A549 (cell line): ENCODE measurements around the gene SMIM7. TPM values are rescaled to one million over a fixed set of nuclear protein-coding genes. Genes with fewer than 3 reads are reported as not detected.

ENCODE experiments used
- ATAC-seq, 2 experiments: fragments of 200-7000 bp in 1 of 2; fragments of >200 bp in 1 of 2; cut with Nextera tagmentation in 1 of 2; cut with Tn5 transposase in 1 of 2; 3 replicates each; pipeline versions ENCODE4 v1.8.0 to v1.9.1; 2018 to 2020; ENCODE audit warnings: mild to moderate bottlenecking in 1 of 2, moderate library complexity in 1 of 2
- CTCF ChIA-PET: fragments of 300-600 bp; sonication (Branson Sonifier 250); formaldehyde crosslinking; extraction: SDS; loops from one replicate; lab custom pipeline; 2021; ENCODE audit warnings: antibody characterized with exemption, inconsistent platforms; lab: Yijun Ruan, JAX
- POLR2A ChIA-PET: fragments of 350-600 bp; formaldehyde crosslinking; extraction: SDS; loops from one replicate; lab custom pipeline; 2021; ENCODE audit warnings: antibody characterized with exemption, inconsistent platforms; lab: Yijun Ruan, JAX
- DNase-seq, 2 experiments: peaks; one replicate each; pipeline versions ENCODE4 v3.0.0 to v3.0.0-alpha.2; 2011 to 2016; ENCODE audit warnings: low read depth in 1 of 2, low spot score in 1 of 2
- FAIRE-seq: peaks from 2 replicates; lab custom pipeline; 2011; peaks lifted over from hg19 to GRCh38; lab: Jason Lieb, UNC
- H3K27ac ChIP-seq, 2 experiments: fragments of >200 bp; sonication (Bioruptor Twin); formaldehyde crosslinking; 3 replicates each; pipeline ENCODE4 v1.5.1; 2016 to 2017
- H3K4me1 ChIP-seq: fragments of >200 bp; sonication (Bioruptor Twin); formaldehyde crosslinking; 3 replicates; pipeline ENCODE4 v1.6.1; 2016
- H3K4me2 ChIP-seq: fragments of >200 bp; sonication (Bioruptor Twin); formaldehyde crosslinking; 3 replicates; pipeline ENCODE4 v1.6.1; 2016
- H3K4me3 ChIP-seq: fragments of >200 bp; sonication (Bioruptor Twin); formaldehyde crosslinking; 3 replicates; pipeline ENCODE4 v1.5.1; 2016
- H3K9me3 ChIP-seq: fragments of >200 bp; sonication (Bioruptor Twin); formaldehyde crosslinking; 3 replicates; pipeline ENCODE4 v1.6.1; 2016
- GATA3 ChIP-seq: IDR thresholded peaks from 2 replicates; pipeline ENCODE4 v1.6.1; 2012; ENCODE audit warnings: borderline replicate concordance
- HOXB13 ChIP-seq: fragments of 250-450 bp; sonication (Bioruptor Pico); IDR thresholded peaks from 2 replicates; pipeline ENCODE4 v1.5.0; 2020; ENCODE audit warnings: low read depth, mild to moderate bottlenecking, moderate library complexity
- RARB ChIP-seq: fragments of 250-450 bp; sonication (Bioruptor Pico); IDR thresholded peaks from 2 replicates; pipeline ENCODE4 v1.8.0; 2021; ENCODE audit warnings: mild to moderate bottlenecking, moderate library complexity
- ZC3H11A ChIP-seq: fragments of 450-650 bp; IDR thresholded peaks from 2 replicates; pipeline ENCODE4 v1.6.1; 2014; ENCODE audit warnings: antibody characterized with exemption, mild to moderate bottlenecking
- WGBS: methylation state at CpG from one replicate; pipeline ENCODE4 v1.1.6; 2017; ENCODE audit errors: missing lambda C conversion rate; 5-methylcytosine and 5-hydroxymethylcytosine counted together
- polyA plus RNA-seq, 4 experiments: library from polyadenylated mRNA; depleted of rRNA in 3 of 4; stranded (reverse); fragments of >200 nt; fragmentation: RNase III in 1 of 4; extraction: RNeasy Plus Mini Kit Qiagen cat#74134 plus additional on column Dnase treatment in 1 of 4; gene quantifications; 2 replicates in 3 of 4; 3 replicates in 1 of 4; pipeline ENCODE4 v1.2.3, GENCODE V29; 2011 to 2017
- TF ChIP-seq, protein P1 (sequence below): IDR thresholded peaks from 2 replicates; pipeline ENCODE4 v1.6.1; 2012
- TF ChIP-seq, protein P2 (sequence below): fragments of 150-350 bp; IDR thresholded peaks from 2 replicates; pipeline ENCODE4 v1.6.1; 2014; ENCODE audit warnings: low read depth, mild to moderate bottlenecking, low read length

SMIM7 gene
- polyA plus RNA-seq, 2 of the 4 experiments (the other 2 are of a cell fraction): 74.7 to 98.8 TPM

DNA sequence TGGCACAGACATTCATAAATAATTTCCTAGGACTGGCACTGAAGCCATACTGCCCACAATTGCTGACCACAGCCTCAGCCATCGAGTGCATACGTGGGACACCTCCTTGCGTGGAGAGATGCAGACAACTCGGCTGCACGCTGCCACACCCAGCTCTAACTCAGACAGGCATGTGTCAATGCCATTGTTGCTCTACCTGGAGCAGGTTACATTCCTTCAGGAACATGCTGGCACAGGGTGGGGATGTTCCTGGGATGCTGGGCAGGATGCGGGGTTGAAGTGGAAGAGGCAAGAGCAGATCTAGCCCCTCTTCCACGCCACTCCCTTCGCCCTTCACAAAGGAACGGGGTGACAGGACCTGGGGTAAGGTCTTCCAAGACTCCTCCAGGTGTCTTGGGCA lies 63.5 kb downstream of the SMIM7 start:
- no peak overlapping the region for H3K4me3 ChIP-seq
- H3K4me1 ChIP-seq: 0 out of 3 replicates have a peak, but pooled peaks cover 6% of the 10 kb centered on the region
- TF ChIP-seq, protein P1, sequence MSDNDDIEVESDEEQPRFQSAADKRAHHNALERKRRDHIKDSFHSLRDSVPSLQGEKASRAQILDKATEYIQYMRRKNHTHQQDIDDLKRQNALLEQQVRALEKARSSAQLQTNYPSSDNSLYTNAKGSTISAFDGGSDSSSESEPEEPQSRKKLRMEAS: no peak
- TF ChIP-seq RARB (CRISPR knock-in tag): no peak
- TF ChIP-seq, protein P2, sequence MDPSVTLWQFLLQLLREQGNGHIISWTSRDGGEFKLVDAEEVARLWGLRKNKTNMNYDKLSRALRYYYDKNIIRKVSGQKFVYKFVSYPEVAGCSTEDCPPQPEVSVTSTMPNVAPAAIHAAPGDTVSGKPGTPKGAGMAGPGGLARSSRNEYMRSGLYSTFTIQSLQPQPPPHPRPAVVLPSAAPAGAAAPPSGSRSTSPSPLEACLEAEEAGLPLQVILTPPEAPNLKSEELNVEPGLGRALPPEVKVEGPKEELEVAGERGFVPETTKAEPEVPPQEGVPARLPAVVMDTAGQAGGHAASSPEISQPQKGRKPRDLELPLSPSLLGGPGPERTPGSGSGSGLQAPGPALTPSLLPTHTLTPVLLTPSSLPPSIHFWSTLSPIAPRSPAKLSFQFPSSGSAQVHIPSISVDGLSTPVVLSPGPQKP: no peak
- no peak for TF ChIP-seq HOXB13 (CRISPR knock-in tag)
- TF ChIP-seq ZC3H11A: no peak
- no peak for TF ChIP-seq GATA3
- CTCF ChIA-PET: no interaction called here
- POLR2A ChIA-PET: no interaction called here
- ATAC-seq (no peak), DNase-seq (no peak), FAIRE-seq (no peak)
- H3K9me3 ChIP-seq: no peaks in the 10 kb centered on the region
- WGBS: 96% methylated on average over 8 of the region's 9 CpGs
- no peak overlapping the region for H3K4me2 ChIP-seq
- no peak overlapping the region for H3K27ac ChIP-seq

Other genes starting within 250 kb of the SMIM7 start
- gene EPS15L1, start 188.2 kb downstream of the SMIM7 start, polyA plus RNA-seq (2011; rRNA removed): 10.7 and 12.8 TPM in 2 replicates
- gene EPS15L1, start 188.2 kb downstream of the SMIM7 start, polyA plus RNA-seq (2017; fragmentation: RNase III; extraction: RNeasy Plus Mini Kit Qiagen cat#74134 plus additional on column Dnase treatment): 10.0 to 11.2 TPM (median 10.5 TPM) in 3 replicates
- 0.10 and 0.11 TPM in 2 replicates for gene CALR3, start 164.0 kb downstream of the SMIM7 start, polyA plus RNA-seq (2011; rRNA removed)
- gene CALR3, start 164.0 kb downstream of the SMIM7 start, polyA plus RNA-seq (2017; fragmentation: RNase III; extraction: RNeasy Plus Mini Kit Qiagen cat#74134 plus additional on column Dnase treatment): not detected in 3 replicates
- 2.7 and 2.9 TPM in 2 replicates for gene C19orf44, start 163.8 kb downstream of the SMIM7 start, polyA plus RNA-seq (2011; rRNA removed)
- 2.7 to 3.4 TPM (median 3.0 TPM) in 3 replicates for gene C19orf44, start 163.8 kb downstream of the SMIM7 start, polyA plus RNA-seq (2017; fragmentation: RNase III; extraction: RNeasy Plus Mini Kit Qiagen cat#74134 plus additional on column Dnase treatment)
- gene CHERP, start 117.7 kb downstream of the SMIM7 start, polyA plus RNA-seq (2011; rRNA removed): 4.4 and 6.5 TPM in 2 replicates
- gene CHERP, start 117.7 kb downstream of the SMIM7 start, polyA plus RNA-seq (2017; fragmentation: RNase III; extraction: RNeasy Plus Mini Kit Qiagen cat#74134 plus additional on column Dnase treatment): 23.6 to 24.6 TPM (median 24.4 TPM) in 3 replicates
- 25.1 and 30.8 TPM in 2 replicates for gene SLC35E1, start 87.7 kb downstream of the SMIM7 start, polyA plus RNA-seq (2011; rRNA removed)
- gene SLC35E1, start 87.7 kb downstream of the SMIM7 start, polyA plus RNA-seq (2017; fragmentation: RNase III; extraction: RNeasy Plus Mini Kit Qiagen cat#74134 plus additional on column Dnase treatment): 15.7 to 17.2 TPM (median 16.7 TPM) in 3 replicates
- gene MED26, start 31.9 kb downstream of the SMIM7 start, polyA plus RNA-seq (2011; rRNA removed): 2.2 and 2.4 TPM in 2 replicates
- 3.6 to 4.0 TPM (median 3.8 TPM) in 3 replicates for gene MED26, start 31.9 kb downstream of the SMIM7 start, polyA plus RNA-seq (2017; fragmentation: RNase III; extraction: RNeasy Plus Mini Kit Qiagen cat#74134 plus additional on column Dnase treatment)
- gene TMEM38A, start 995 bp upstream of the SMIM7 start, polyA plus RNA-seq (2011; rRNA removed): 1.2 and 1.8 TPM in 2 replicates
- gene TMEM38A, start 995 bp upstream of the SMIM7 start, polyA plus RNA-seq (2017; fragmentation: RNase III; extraction: RNeasy Plus Mini Kit Qiagen cat#74134 plus additional on column Dnase treatment): 1.1 to 2.1 TPM (median 1.5 TPM) in 3 replicates
- 0.01 TPM in 1 of 2 replicates, not detected in the other for gene NWD1, start 59.7 kb upstream of the SMIM7 start, polyA plus RNA-seq (2011; rRNA removed)
- 0.01 TPM in 1 of 3 replicates, not detected in the others for gene NWD1, start 59.7 kb upstream of the SMIM7 start, polyA plus RNA-seq (2017; fragmentation: RNase III; extraction: RNeasy Plus Mini Kit Qiagen cat#74134 plus additional on column Dnase treatment)
- gene SIN3B, start 169.3 kb upstream of the SMIM7 start, polyA plus RNA-seq (2011; rRNA removed): 12.2 and 14.8 TPM in 2 replicates
- 18.9 to 22.4 TPM (median 21.3 TPM) in 3 replicates for gene SIN3B, start 169.3 kb upstream of the SMIM7 start, polyA plus RNA-seq (2017; fragmentation: RNase III; extraction: RNeasy Plus Mini Kit Qiagen cat#74134 plus additional on column Dnase treatment)
- gene F2RL3, start 228.9 kb upstream of the SMIM7 start, polyA plus RNA-seq (2011; rRNA removed): not detected in 2 replicates
- not detected in 3 replicates for gene F2RL3, start 228.9 kb upstream of the SMIM7 start, polyA plus RNA-seq (2017; fragmentation: RNase III; extraction: RNeasy Plus Mini Kit Qiagen cat#74134 plus additional on column Dnase treatment)